HEK293T (cell line): ENCODE measurements around the gene ZNF248.

Experiments
- ARNT ChIP-seq: fragments of 450-650 bp; IDR thresholded peaks from 2 replicates; pipeline ENCODE4 v1.6.1; 2017; ENCODE audit warnings: mild to moderate bottlenecking
- BHLHE40 ChIP-seq: fragments of 450-650 bp; IDR thresholded peaks from 2 replicates; pipeline ENCODE4 v1.6.1; 2016; ENCODE audit warnings: mild to moderate bottlenecking, moderate library complexity, borderline replicate concordance
- ELF4 ChIP-seq: fragments of 450-650 bp; IDR thresholded peaks from 2 replicates; pipeline ENCODE4 v1.6.1; 2017; ENCODE audit warnings: antibody characterized with exemption
- FOXA1 ChIP-seq: fragments of 450-650 bp; IDR thresholded peaks from 2 replicates; pipeline ENCODE4 v1.6.1; 2016; ENCODE audit warnings: mild to moderate bottlenecking
- FOXK2 ChIP-seq: fragments of 450-650 bp; IDR thresholded peaks from 2 replicates; pipeline ENCODE4 v1.6.1; 2016; ENCODE audit warnings: mild to moderate bottlenecking
- FOXM1 ChIP-seq: fragments of 450-650 bp; IDR thresholded peaks from 2 replicates; pipeline ENCODE4 v1.6.1; 2017; ENCODE audit warnings: mild to moderate bottlenecking, borderline replicate concordance
- L3MBTL2 ChIP-seq: fragments of 450-650 bp; conservative IDR thresholded peaks from 2 replicates; pipeline ENCODE4 v1.6.1; 2016; ENCODE audit warnings: mild to moderate bottlenecking
- NFRKB ChIP-seq: fragments of 450-650 bp; IDR thresholded peaks from 2 replicates; pipeline ENCODE4 v1.6.1; 2016; ENCODE audit warnings: mild to moderate bottlenecking, moderate library complexity
- PKNOX1 ChIP-seq: fragments of 450-650 bp; IDR thresholded peaks from 2 replicates; pipeline ENCODE4 v1.6.1; 2016
- SP1 ChIP-seq: fragments of 450-650 bp; IDR thresholded peaks from 2 replicates; pipeline ENCODE4 v1.6.1; 2017
- SUZ12 ChIP-seq: fragments of 450-650 bp; IDR thresholded peaks from 2 replicates; pipeline ENCODE4 v1.6.1; 2016; ENCODE audit warnings: mild to moderate bottlenecking
- TARDBP ChIP-seq: fragments of 450-650 bp; IDR thresholded peaks from 2 replicates; pipeline ENCODE4 v1.6.1; 2016
- ZNF384 ChIP-seq: fragments of 450-650 bp; IDR thresholded peaks from 2 replicates; pipeline ENCODE4 v1.6.1; 2016

- TF ChIP-seq PKNOX1 (no peak), SP1 (no peak), SUZ12 (no peak), L3MBTL2 (no peak), BHLHE40 (no peak), TARDBP (no peak), FOXA1 (no peak), FOXK2 (no peak), FOXM1 (no peak), ARNT (no peak), ZNF384 (no peak), NFRKB (no peak), ELF4 (no peak)
These were observed 109.2 kb downstream of the ZNF248 start for GRCh38 chr10:37748170-37748569.
